Measurements from ENCODE around the gene ZNF786.
A peak's percentile ranks its signal among the peaks of the same experiment; 100 is the strongest.
"Not testable (repeated sequence)": the region's sequence is repeated elsewhere in the genome, so short reads cannot be mapped to it uniquely, and the experiment has no call there.

Gene ZNF786, protein sequence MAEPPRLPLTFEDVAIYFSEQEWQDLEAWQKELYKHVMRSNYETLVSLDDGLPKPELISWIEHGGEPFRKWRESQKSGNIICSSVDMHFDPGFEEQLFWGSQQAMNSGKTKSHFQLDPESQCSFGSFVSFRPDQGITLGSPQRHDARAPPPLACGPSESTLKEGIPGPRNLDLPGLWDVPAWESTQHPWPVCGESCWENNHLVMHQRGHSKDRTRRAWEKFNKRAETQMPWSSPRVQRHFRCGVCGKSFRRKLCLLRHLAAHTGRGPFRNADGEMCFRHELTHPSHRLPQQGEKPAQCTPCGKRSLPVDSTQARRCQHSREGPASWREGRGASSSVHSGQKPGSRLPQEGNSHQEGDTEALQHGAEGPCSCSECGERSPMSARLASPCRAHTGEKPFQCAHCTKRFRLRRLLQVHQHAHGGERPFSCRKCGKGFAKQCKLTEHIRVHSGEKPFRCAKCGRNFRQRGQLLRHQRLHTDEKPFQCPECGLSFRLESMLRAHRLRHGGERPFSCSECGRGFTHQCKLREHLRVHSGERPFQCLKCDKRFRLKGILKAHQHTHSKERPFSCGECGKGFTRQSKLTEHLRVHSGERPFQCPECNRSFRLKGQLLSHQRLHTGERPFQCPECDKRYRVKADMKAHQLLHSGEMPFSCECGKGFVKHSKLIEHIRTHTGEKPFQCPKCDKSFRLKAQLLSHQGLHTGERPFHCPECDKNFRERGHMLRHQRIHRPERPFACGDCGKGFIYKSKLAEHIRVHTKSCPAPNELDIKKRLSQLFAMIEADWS

GRCh38 chr7:149090397-149091195 lies at the start of gene ZNF786:
Gene ZNF786, minus strand, starts transcription at chr7:149090718. Its CDS starts 78 bp downstream, at chr7:149090640.
- DNase-seq, result no peak

DNA sequence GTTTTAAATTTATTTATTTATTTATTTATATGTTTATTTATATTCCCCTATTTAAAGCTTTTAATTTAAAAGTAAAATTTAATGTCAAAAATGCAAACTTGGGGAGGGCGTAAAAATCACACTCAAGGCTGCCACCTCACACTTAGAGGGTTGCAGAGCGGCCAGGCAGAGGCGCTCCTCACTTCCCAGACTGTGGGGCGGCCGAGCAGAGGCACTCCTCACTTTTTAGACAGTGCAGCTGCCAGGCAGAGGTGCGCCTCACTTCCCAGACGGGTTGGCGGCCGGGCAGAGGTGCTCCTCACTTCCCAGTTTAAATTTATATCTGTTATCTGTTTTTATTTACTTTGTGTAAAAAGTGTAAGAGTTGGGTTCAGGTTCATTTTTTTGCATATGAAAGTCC lies 45.6 kb upstream of the ZNF786 start:
- no peak for DNase-seq

DNA sequence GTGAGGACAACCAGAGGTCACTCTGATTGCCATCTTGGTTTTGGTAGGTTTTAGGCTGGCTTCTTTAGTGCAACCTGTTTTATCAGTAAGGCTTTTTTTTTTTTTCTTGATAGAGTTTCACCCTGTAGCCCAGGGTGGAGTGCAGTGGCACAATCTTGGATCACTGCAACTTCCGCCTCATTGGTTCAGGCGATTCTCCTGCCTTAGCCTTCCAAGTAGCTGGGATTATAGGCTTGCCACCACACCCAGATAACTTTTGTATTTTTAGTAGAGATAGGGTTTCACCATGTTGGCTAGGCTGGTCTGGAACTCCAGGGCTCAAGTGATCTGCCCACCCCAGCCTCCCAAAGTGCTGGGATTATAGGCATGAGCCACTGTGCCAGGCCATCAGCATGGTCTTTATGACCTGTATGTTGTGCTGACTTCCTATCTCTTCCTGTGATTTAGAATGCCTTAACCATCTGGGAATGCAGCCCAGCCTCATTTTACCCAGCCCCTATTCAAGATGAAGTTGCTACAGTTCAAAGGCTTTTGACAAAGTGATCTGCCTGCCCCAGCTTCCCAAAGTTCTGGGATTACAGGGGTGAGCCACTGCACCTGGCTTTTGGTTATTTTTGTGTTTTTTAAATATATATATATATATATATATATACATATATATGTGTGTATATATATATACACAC lies 42.7 kb upstream of the ZNF786 start:
- DNase-seq, result no peak

DNA sequence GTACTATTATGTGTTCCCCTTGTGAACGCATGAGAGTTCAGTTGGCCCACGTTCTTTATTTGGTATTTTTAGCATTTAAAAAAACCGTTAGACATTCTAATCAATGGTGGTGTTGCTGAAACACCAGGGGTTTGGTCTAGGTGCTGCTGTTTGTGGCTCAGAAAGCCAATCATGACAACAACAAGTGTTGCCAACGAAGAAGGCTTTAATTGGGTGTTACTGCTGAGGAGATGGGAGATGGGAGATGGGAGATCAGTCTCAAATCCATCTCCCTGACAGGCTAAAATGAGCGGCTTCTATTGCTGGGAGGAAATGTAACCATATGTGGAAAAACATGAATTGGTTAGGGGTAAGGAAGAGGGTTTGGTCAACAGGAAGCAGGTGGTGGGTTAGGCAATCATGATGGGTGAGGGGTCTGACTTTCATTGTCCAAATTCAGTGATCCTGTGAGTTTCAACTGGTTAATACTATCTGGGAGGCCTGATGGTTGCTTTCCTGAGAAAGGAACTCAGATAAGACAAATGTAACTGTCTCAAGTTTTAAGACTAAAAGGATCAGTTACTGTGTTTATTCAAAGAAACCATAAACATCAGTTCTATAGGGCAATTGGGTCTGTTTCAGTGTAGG lies 40.2 kb upstream of the ZNF786 start:
- DNase-seq, result no peak

DNA sequence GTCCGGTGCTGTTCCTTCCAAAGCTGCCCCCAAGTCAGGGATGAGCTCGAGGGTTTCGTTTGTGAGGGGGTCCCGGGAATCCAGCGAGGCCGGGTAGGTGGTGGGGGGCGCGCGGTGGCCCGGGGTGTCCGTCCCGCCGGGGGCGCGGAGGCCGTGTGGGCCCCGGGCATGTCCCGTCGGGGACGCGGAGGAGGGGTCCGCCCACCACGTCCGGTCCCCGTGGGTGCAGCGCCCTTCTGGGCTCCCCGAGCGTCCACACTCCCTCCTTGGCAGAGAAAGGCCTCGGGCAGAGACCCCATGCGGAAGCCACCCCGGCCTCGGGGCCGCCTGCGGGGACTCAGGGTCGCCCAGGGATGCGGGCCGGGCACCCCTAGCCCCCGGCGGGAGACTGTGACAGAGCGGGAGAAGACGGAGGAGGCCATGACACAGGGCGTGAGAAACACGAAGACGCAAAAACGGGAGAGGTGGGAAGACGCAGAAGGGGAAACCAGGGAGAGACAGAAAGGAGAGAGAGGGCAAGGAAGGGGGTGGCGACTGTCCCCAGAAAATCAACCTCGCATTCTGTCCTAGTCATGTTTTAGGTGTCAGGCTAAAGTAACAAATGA lies 36.2 kb upstream of the ZNF786 start:
- DNase-seq, result no peak

DNA sequence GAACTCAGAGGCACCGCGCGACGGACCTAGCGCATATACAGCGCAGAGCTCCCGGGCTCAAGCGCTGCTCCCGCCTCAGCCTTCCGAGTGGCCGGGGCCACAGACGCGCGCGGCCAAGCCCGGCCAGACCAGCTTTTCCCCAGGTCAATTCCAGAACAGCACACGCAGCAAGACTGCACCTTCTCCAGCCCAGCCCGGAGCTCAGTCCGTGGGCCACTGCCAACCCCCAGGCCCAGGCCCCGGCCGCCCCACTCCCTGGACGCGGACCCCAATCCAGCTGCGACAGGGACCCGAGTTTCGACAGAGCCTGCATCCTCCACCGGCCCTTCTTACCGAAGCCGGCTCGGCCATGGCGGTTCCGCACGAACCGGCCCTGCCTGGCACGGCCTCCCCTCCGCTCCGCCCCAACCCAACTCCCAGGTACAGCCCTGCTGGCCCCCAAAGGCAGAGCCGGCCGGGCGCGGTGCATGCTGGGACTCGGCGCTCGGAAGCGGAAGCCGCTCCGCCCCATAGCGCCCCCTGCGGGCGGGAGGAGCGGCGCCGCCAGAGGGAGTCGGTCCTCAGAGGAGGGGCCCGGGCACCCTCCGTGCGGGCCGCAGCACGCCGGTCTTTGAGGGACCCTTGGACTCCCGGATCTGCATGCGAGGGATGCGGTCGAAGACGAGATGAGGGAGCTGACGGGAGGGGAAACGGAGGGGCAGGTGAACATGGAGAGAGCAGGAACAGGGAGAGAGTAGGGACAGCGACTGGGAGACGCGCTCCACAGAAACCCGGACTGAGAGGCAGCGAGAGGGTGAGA lies 35.5 kb upstream of the ZNF786 start, which contains the start of gene ZNF425:
Gene ZNF425, minus strand, starts transcription at position 462 of the 799 bp plus-strand sequence. Its CDS starts 111 bp downstream, at position 351.
- DNase-seq, result peak; percentile 81

DNA sequence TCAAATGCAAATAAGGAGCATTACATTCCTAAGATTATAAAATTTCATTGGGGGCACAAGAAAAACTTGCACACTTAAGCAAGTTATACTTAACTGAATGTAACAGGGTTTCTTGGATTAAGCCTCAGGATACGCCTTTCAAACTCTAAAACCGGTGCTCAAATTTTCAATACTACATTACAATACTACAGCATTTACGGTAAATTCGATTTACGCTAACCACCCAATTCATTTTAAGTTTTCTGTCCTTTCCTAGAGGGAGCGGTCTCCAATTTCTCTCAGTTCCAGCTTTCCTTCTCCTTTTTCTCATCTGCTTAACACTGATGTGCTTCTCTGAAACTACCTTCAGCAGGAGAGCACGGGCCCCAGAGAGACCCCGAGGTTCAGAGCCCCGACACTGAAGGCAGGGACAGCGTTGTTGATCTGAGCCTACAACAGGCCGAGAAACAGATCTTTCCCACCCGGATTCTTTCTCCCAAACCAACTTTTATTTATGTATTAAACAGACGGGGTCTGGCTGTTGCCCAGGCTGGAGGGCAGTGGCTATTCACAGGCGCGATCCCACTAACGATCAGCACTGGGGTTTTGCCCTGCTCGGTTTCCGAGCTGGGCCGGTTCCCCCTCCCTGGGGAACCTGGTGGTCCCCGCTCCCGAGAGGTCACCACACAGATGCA lies 34.8 kb upstream of the ZNF786 start:
- no peak for DNase-seq

DNA sequence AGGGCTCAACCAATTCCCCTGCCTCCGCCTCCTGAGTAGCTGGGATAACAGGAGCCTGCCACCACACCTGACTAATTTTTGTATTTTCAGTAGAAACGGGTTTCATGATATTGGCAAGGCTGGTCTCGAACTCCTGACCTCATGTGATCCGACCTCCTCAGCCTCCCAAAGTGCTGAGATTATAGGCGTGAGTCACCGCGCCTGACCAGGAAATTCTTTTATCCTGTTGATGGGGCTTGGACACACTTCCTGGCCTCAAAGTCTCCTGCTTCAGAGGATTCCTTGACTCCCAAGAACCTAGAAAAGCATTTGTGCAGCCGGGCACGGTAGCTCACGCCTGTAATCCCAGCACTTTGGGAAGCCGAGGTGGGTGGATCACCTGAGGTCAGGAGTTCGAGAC lies 19.5 kb upstream of the ZNF786 start:
- no peak for DNase-seq

- DNase-seq, result no peak
Observed at GRCh38 chr7:149104749-149105148, 14.2 kb upstream of the ZNF786 start.

GRCh38 chr7:149104214-149104613 lies 13.7 kb upstream of the ZNF786 start:
- no peak for DNase-seq

DNA sequence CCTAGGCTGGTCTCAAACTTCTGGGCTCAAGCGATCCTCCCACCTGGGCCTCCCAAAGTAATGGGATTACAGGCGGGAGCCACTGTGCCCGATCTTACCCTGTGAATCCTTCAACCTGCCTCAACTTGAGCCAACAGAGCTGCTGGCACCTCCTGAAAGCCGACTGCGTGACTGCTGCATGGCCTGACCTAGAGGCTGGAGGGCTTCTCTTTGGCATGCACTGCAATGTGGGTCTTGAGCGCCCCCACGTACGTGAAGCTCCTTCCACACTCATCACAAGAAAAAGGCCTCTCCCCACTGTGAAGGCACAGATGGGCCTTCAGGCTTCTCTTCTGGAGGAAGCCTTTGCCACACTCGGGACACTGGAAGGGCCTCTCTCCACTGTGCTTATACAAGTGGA lies 12.9 kb upstream of the ZNF786 start:
- DNase-seq, result no peak

DNA sequence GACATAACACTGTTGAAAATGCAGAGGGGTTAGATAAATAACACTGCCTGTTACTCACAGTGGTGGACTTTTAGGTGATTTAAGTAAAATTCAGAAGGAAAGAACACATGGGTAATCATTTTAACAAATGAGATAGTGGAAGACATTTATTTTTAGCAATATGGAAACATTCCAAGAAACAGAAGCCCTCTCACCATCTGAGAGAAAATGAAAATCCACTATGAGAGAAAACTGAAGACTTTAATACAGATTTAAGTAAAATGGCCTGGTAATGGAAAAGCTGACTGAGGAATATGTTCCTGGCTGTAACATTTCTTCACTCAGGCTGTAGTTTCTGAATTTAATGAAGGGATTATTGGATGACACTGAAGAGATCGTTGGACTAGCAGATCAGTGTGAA lies 12.1 kb upstream of the ZNF786 start:
- no peak for DNase-seq

GRCh38 chr7:149100821-149101220 lies 10.3 kb upstream of the ZNF786 start:
- no peak for DNase-seq

DNA sequence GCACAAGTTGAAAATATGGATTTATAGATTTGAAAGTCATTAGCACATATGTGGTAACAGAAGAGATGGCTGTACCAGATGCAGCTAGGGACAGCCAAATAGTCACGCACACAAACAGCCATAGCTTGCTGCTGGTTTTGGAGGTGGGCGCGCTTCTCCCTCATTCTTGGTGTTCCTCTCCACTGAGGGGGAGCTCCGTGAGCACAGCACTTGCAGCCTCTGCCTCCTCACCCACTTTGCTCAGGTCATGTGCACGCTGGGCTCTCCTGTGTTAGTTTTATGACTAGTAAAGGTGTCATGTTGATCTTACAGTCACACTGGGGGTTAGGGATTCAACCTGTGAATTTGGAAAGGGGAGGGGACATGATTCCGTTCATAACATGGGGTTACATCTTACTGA lies 8.5 kb upstream of the ZNF786 start:
- no peak for DNase-seq

GRCh38 chr7:149097088-149097487 lies 6.6 kb upstream of the ZNF786 start:
- DNase-seq, result no peak

DNA sequence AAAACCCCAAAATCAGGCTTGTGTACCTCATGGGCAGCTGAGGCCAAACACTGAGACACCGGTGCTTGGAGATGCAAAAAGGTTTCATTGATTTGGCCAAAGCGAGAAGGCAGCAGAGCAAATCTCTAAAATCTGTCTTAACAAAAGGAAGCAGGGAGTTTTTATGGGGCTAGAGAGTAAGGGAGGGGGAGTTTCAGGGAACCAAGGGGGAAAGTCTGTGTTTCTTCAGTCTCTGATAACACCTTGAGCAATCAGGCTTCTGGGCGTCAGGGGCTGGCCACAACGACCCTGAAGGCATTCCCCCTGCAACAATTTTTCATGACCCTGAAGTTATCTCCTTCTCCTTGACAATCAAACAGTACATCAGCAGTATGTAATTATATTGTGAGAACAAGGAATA lies 2.7 kb upstream of the ZNF786 start:
- no peak for DNase-seq

DNA sequence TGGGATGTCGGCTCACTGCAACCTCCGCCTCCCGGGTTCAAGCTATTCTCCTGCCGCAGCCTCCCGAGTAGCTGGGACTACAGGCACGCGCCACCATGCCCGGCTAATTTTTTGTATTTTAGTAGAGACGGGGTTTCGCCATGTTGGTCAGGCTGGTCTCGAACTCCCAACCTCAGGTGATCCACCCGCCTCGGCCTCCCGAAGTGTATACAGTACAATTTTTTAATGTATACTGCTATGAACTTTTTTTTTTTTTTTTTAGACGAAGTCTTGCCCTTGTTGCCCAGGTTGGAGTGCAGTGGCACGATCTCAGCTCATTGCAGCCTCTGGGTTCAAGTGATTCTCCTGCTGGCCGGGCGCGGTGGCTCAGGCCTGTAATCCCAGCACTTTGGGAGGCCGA lies 1.7 kb upstream of the ZNF786 start:
- not testable (repeated sequence) for DNase-seq

GRCh38 chr7:149087376-149087775 lies 3.1 kb downstream of the ZNF786 start:
- DNase-seq, result no peak

GRCh38 chr7:149085866-149086265 lies 4.7 kb downstream of the ZNF786 start:
- no peak for DNase-seq

- no peak for DNase-seq
Observed at GRCh38 chr7:149084407-149084806, 6.1 kb downstream of the ZNF786 start.

Data from cortex of kidney (tissue), 1 donor.